B cell (primary cell): ENCODE measurements around the gene GGCX. TPM values are rescaled to one million over a fixed set of nuclear protein-coding genes. Genes with fewer than 3 reads are reported as not detected.

ENCODE experiments used
- ATAC-seq: fragments of 200-7000 bp; cut with Tn5 transposase; one replicate; pipeline ENCODE4 v1.10.0; 2021; ENCODE audit warnings: low read depth, mild to moderate bottlenecking, moderate number of reproducible peaks, moderate library complexity
- CTCF ChIA-PET: fragments of 350-600 bp; sonication (Branson Sonifier 250); formaldehyde crosslinking; loops from one replicate; lab custom pipeline; 2021; ENCODE audit warnings: antibody characterized with exemption, inconsistent platforms; lab: Charles Lee
- POLR2A ChIA-PET: fragments of 350-600 bp; sonication (Branson Sonifier 250); formaldehyde crosslinking; loops from one replicate; lab custom pipeline; 2021; ENCODE audit warnings: antibody characterized with exemption; lab: Charles Lee
- DNase-seq: peaks from one replicate; pipeline ENCODE4 v3.0.0; 2013
- H2AFZ ChIP-seq: 2 replicates; pipeline ENCODE4 v1.6.1; 2012; ENCODE audit warnings: mild to moderate bottlenecking, low read depth, low read length; ENCODE audit not compliant: insufficient read depth, poor library complexity, severe bottlenecking
- H3K27ac ChIP-seq, 2 donors: 1 replicate in 1 of 2; 2 replicates in 1 of 2; pipeline ENCODE4 v1.5.1; 2012 to 2013; ENCODE audit warnings: low read length in 2 of 2, mild to moderate bottlenecking in 2 of 2, moderate library complexity in 1 of 2
- H3K27me3 ChIP-seq, 4 experiments: fragments of 200-600 bp in 1 of 4; sonication (generic) in 1 of 4; replicated peaks in 1 of 4; 1 replicate in 2 of 4; 2 replicates in 2 of 4; pipeline versions ENCODE4 v1.6.1 to v1.7.0; 2013 to 2016; ENCODE audit warnings: low read length in 3 of 4, mild to moderate bottlenecking in 2 of 4, mixed read lengths in 1 of 4, moderate library complexity in 1 of 4; ENCODE audit not compliant: insufficient read depth in 4 of 4, control insufficient read depth in 3 of 4; ENCODE audit errors: control extremely low read depth in 1 of 4
- H3K36me3 ChIP-seq, 2 experiments: replicated peaks in 1 of 2; 1 replicate in 1 of 2; 2 replicates in 1 of 2; pipeline versions ENCODE4 v1.6.1 to v1.7.1; 2013; ENCODE audit warnings: low read length in 1 of 2; ENCODE audit not compliant: insufficient read depth in 2 of 2, control insufficient read depth in 1 of 2; ENCODE audit errors: control extremely low read depth in 1 of 2, extremely low read depth in 1 of 2
- H3K4me1 ChIP-seq, 2 donors: fragments of 200-600 bp in 1 of 2; sonication (generic) in 1 of 2; 1 replicate in 1 of 2; 2 replicates in 1 of 2; pipeline versions ENCODE4 v1.5.1 to v1.6.1; 2013 to 2017; ENCODE audit warnings: low read length in 2 of 2; ENCODE audit not compliant: control insufficient read depth in 2 of 2, insufficient read depth in 2 of 2
- H3K4me2 ChIP-seq: replicated peaks from 2 replicates; pipeline ENCODE3; 2012; ENCODE audit warnings: mild to moderate bottlenecking, low read depth, low read length; ENCODE audit not compliant: poor library complexity, severe bottlenecking
- H3K4me3 ChIP-seq, 5 experiments: fragments of 200-600 bp in 1 of 5; sonication (generic) in 1 of 5; 1 replicate in 3 of 5; 2 replicates in 2 of 5; pipeline versions ENCODE4 v1.5.1 to v1.7.0; 2011 to 2016; ENCODE audit warnings: low read length in 4 of 5, mild to moderate bottlenecking in 4 of 5, low read depth in 2 of 5, control low read depth in 1 of 5, moderate library complexity in 1 of 5; ENCODE audit not compliant: insufficient read depth in 1 of 5; ENCODE audit errors: control extremely low read depth in 1 of 5, extremely low read depth in 1 of 5
- H3K79me2 ChIP-seq: fragments of 200-600 bp; sonication (generic); one replicate; pipeline ENCODE4 v1.6.0; 2016; ENCODE audit warnings: low read length; ENCODE audit not compliant: control insufficient read depth, insufficient read depth
- H3K9ac ChIP-seq: fragments of 200-600 bp; sonication (generic); 2 replicates; pipeline ENCODE4 v1.6.1; 2017; ENCODE audit warnings: mild to moderate bottlenecking, low read length, moderate library complexity
- H3K9me3 ChIP-seq, 3 donors: one replicate each; pipeline versions ENCODE4 v1.6.1 to v1.7.1; 2013; ENCODE audit warnings: low read length in 2 of 3; ENCODE audit not compliant: control insufficient read depth in 2 of 3, insufficient read depth in 1 of 3; ENCODE audit errors: control extremely low read depth in 1 of 3
- H4K20me1 ChIP-seq: 2 replicates; pipeline ENCODE4 v1.6.0; 2012; ENCODE audit warnings: mild to moderate bottlenecking, low read length; ENCODE audit not compliant: insufficient read depth, control insufficient read depth, poor library complexity, severe bottlenecking
- H3K27ac Mint-ChIP-seq: one replicate; pipeline ENCODE4 v1.8.0; 2021; ENCODE audit warnings: mixed read lengths
- H3K27me3 Mint-ChIP-seq: one replicate; pipeline ENCODE4 v1.8.0; 2021; ENCODE audit warnings: mixed read lengths
- H3K4me1 Mint-ChIP-seq: one replicate; pipeline ENCODE4 v1.8.0; 2021; ENCODE audit warnings: mixed read lengths
- H3K4me3 Mint-ChIP-seq: one replicate; pipeline ENCODE4 v1.8.0; 2021; ENCODE audit warnings: mixed read lengths
- H3K9me3 Mint-ChIP-seq: one replicate; pipeline ENCODE4 v1.8.0; 2022; ENCODE audit warnings: mixed read lengths; ENCODE audit not compliant: insufficient read depth
- EZH2 ChIP-seq: IDR thresholded peaks from 2 replicates; pipeline ENCODE4 v1.6.1; 2012; ENCODE audit warnings: borderline replicate concordance, low read depth, mild to moderate bottlenecking, moderate library complexity, low read length; ENCODE audit not compliant: insufficient read depth, poor library complexity, severe bottlenecking
- WGBS: methylation state at CpG from one replicate; pipeline ENCODE4 v1.1.5; 2013; ENCODE audit warnings: missing lambda C conversion rate; ENCODE audit not compliant: insufficient coverage; 5-methylcytosine and 5-hydroxymethylcytosine counted together
- intact Hi-C: fragments of 100-400 bp; cut with micrococcal nuclease; formaldehyde crosslinking; loops from one replicate; pipeline ENCODE4 v1.10.0; 2022
- polyA plus RNA-seq: library from polyadenylated mRNA; depleted of rRNA; stranded (reverse); fragments of >200 nt; gene quantifications from 2 replicates; pipeline ENCODE4 v1.2.3, GENCODE V29; 2012
- total RNA-seq, 2 donors: library from RNA; stranded (reverse); fragments of 120-200 nt in 1 of 2; gene quantifications; 1 replicate in 1 of 2; 2 replicates in 1 of 2; pipeline versions ENCODE4 v1.2.3 to v1.2.4, GENCODE V29; 2013 to 2022
- TF ChIP-seq, protein P1 (sequence below): fragments of 200-600 bp; IDR thresholded peaks from one replicate; pipeline ENCODE4 v1.8.0; 2022; ENCODE audit warnings: antibody characterized with exemption, mild to moderate bottlenecking

The GGCX gene
- total and polyA plus RNA-seq, 2 donors (not counting 1 experiment from before 2014, with no cell fraction given), result 23.5 to 36.8 TPM

DNA sequence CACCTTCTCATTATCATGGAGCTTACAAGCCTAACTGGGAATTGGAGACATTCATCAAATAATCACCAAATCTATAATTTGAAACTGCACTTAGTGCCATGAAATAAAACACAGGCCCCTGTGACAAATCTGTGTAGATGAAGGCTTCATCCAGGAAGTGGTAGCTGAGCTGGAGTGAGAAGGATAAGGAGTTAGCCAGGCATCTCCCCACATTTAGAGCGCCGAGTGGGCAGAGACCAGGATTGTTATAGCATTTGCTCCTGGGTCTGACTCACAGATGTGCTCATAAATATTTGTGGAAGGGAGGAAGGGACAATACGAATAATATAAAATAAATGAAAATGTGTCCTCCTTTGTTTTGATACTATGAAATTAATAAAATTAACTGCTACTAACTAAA, 24.8 kb downstream of the GGCX start:
- no peak for DNase-seq
- H3K27ac ChIP-seq, result no peak overlapping the region
- H3K36me3 ChIP-seq, result peaks cover 3 to 5% of the 10 kb centered on the region in 2 experiments
- ChIA-PET POLR2A (no interaction called here), CTCF (interaction anchor here (3.5 to 7.8 kb wide), 2 partner anchors 15 to 117 kb away, joined by 15 to 104 read pairs; partner anchors contain the start of gene SH2D6)
- intact Hi-C loops, result loop anchor here (10.0 kb wide), 1 partner anchor 168 kb away; no protein-coding TSS in a partner anchor
- H3K9me3 ChIP-seq, result no peaks in the 10 kb centered on the region
- Mint-ChIP-seq H3K9me3 (no peaks in the 10 kb centered on the region), H3K27me3 (no peaks in the 10 kb centered on the region), H3K4me1 (peaks cover 26% of the 10 kb centered on the region), H3K27ac (no peak overlapping the region), H3K4me3 (no peak overlapping the region)
- no peak overlapping the region for H3K4me2 ChIP-seq
- no peak overlapping the region for H3K4me3 ChIP-seq
- peaks cover 19% of the 10 kb centered on the region for H4K20me1 ChIP-seq
- H2AFZ ChIP-seq, result no peak overlapping the region
- H3K27me3 ChIP-seq, result no peaks in the 10 kb centered on the region
- TF ChIP-seq, protein P1, sequence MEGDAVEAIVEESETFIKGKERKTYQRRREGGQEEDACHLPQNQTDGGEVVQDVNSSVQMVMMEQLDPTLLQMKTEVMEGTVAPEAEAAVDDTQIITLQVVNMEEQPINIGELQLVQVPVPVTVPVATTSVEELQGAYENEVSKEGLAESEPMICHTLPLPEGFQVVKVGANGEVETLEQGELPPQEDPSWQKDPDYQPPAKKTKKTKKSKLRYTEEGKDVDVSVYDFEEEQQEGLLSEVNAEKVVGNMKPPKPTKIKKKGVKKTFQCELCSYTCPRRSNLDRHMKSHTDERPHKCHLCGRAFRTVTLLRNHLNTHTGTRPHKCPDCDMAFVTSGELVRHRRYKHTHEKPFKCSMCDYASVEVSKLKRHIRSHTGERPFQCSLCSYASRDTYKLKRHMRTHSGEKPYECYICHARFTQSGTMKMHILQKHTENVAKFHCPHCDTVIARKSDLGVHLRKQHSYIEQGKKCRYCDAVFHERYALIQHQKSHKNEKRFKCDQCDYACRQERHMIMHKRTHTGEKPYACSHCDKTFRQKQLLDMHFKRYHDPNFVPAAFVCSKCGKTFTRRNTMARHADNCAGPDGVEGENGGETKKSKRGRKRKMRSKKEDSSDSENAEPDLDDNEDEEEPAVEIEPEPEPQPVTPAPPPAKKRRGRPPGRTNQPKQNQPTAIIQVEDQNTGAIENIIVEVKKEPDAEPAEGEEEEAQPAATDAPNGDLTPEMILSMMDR, result no peak
- no peak for ATAC-seq
- H3K79me2 ChIP-seq, result peaks cover 24% of the 10 kb centered on the region
- H3K9ac ChIP-seq, result no peak overlapping the region
- H3K4me1 ChIP-seq, result peaks cover 20 to 27% of the 10 kb centered on the region in 2 donors
- WGBS, result 100% methylated on average over 1 of the region's 3 CpGs

DNA sequence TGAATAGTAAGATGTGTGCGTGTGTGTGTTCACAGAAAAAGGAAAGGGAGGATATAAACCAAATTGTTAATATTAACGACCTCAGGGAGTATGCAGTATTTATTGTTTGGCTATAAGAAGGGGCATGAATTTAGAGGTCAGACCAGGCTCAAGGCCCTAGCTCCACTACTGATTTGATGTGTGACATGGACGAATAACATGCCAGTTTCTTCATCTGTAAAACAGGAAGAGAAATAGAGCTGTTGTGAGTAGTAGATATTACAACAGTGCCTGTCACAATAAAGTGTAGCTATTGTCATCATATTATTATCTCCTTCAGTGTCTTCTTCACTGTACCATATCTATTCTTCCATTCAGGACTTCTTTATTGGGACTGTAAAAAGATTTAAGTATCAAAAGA, 26.4 kb downstream of the GGCX start:
- peaks cover 4 to 14% of the 10 kb centered on the region in 2 donors for H3K4me1 ChIP-seq
- POLR2A ChIA-PET, result interaction anchor here (0.6 kb wide), 1 partner anchor 10 kb away, joined by 3 read pairs; no protein-coding TSS in a partner anchor
- peaks cover 9% of the 10 kb centered on the region for H3K79me2 ChIP-seq
- WGBS, result 50% methylated on average over 1 of the region's 3 CpGs
- Mint-ChIP-seq H3K27me3 (peaks cover 4% of the 10 kb centered on the region), H3K4me3 (no peak overlapping the region), H3K4me1 (peaks cover 10% of the 10 kb centered on the region), H3K27ac (no peak overlapping the region), H3K9me3 (no peaks in the 10 kb centered on the region)
- no peaks in the 10 kb centered on the region for H3K36me3 ChIP-seq
- TF ChIP-seq, protein P1, result no peak
- TF ChIP-seq EZH2, result no peak
- H3K27me3 ChIP-seq, result no peaks in the 10 kb centered on the region
- no peak overlapping the region for H3K9ac ChIP-seq
- DNase-seq (no peak), ATAC-seq (no peak)
- no peak overlapping the region for H2AFZ ChIP-seq
- no peak overlapping the region for H3K4me3 ChIP-seq
- CTCF ChIA-PET, result interaction anchor here (0.6 to 3.5 kb wide), 4 partner anchors 17 to 245 kb away, joined by 3 to 15 read pairs (median 4); partner anchors contain the start of gene SH2D6
- no peaks in the 10 kb centered on the region for H3K9me3 ChIP-seq
- intact Hi-C loops, result loop anchor here (10.0 kb wide), 1 partner anchor 170 kb away; no protein-coding TSS in a partner anchor
- H4K20me1 ChIP-seq, result peaks cover 3% of the 10 kb centered on the region
- H3K27ac ChIP-seq, result no peak overlapping the region
- H3K4me2 ChIP-seq, result no peak overlapping the region
